ENCODE measurements around the gene PEMT.
"Not testable (repeated sequence)": the region's sequence is repeated elsewhere in the genome, so short reads cannot be mapped to it uniquely, and the experiment has no call there.

The PEMT gene

GRCh38 chr17:17591355-17592298 is at the start of gene PEMT (continued):
- TF ChIP-seq ZNF639 (tag by site-specific recombination; IDR thresholded peaks at IDR 0.05) (peak; percentile 95), ZFP37 (tag by site-specific recombination; IDR thresholded peaks at IDR 0.05) (peak; percentile 88), ZNF529 (tag by site-specific recombination; IDR thresholded peaks at IDR 0.05; ENCODE audit: insufficient replicate concordance) (no peak), ZNF311 (tag by site-specific recombination; IDR thresholded peaks at IDR 0.05; ENCODE audit: borderline replicate concordance) (no peak), PBX3 (CRISPR knock-in tag; IDR thresholded peaks at IDR 0.05) (peak; percentile 73; the same call in 1 of the 2 replicates), MZF1 (tag by site-specific recombination; IDR thresholded peaks at IDR 0.05; ENCODE audit: borderline replicate concordance) (peak; percentile 86; the same call in 1 of the 2 replicates), KLF8 (tag by site-specific recombination; IDR thresholded peaks at IDR 0.05) (peak; percentile 99), ZNF423 (tag by site-specific recombination; IDR thresholded peaks at IDR 0.05) (no peak), ZBTB7A (tag by site-specific recombination; IDR thresholded peaks at IDR 0.05; ENCODE audit: low read depth) (peak; percentile 90; the same call in 1 of the 2 replicates), ZSCAN30 (tag by site-specific recombination; IDR thresholded peaks at IDR 0.05) (peak; percentile 95), HOXD13 (CRISPR knock-in tag; IDR thresholded peaks at IDR 0.05; ENCODE audit: borderline replicate concordance) (peak; percentile 66; the same call in 1 of the 2 replicates), ZFP41 (tag by site-specific recombination; IDR thresholded peaks at IDR 0.05; ENCODE audit: borderline replicate concordance) (no peak), ZNF274 (IDR thresholded peaks at IDR 0.05; ENCODE audit: low read length) (no peak), ZNF274 (tag by site-specific recombination; IDR thresholded peaks at IDR 0.05; ENCODE audit: borderline replicate concordance) (no peak), YY2 (tag by site-specific recombination; IDR thresholded peaks at IDR 0.05) (peak; percentile 80), ZNF488 (tag by site-specific recombination; IDR thresholded peaks at IDR 0.05) (no peak), ZNF561 (tag by site-specific recombination; IDR thresholded peaks at IDR 0.05; ENCODE audit: borderline replicate concordance) (peak; percentile 99), ZNF791 (tag by site-specific recombination; IDR thresholded peaks at IDR 0.05) (no peak), ZNF664 (tag by site-specific recombination; IDR thresholded peaks at IDR 0.05) (no peak), ZNF692 (tag by site-specific recombination; IDR thresholded peaks at IDR 0.05) (peak; percentile 83), PRDM1 (tag by site-specific recombination; IDR thresholded peaks at IDR 0.05) (no peak)
- TF ChIP-seq, protein P1, sequence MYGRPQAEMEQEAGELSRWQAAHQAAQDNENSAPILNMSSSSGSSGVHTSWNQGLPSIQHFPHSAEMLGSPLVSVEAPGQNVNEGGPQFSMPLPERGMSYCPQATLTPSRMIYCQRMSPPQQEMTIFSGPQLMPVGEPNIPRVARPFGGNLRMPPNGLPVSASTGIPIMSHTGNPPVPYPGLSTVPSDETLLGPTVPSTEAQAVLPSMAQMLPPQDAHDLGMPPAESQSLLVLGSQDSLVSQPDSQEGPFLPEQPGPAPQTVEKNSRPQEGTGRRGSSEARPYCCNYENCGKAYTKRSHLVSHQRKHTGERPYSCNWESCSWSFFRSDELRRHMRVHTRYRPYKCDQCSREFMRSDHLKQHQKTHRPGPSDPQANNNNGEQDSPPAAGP (tag by site-specific recombination; IDR thresholded peaks at IDR 0.05) = peak; percentile 92; the same call in 1 of the 2 replicates
- TF ChIP-seq, protein P2, sequence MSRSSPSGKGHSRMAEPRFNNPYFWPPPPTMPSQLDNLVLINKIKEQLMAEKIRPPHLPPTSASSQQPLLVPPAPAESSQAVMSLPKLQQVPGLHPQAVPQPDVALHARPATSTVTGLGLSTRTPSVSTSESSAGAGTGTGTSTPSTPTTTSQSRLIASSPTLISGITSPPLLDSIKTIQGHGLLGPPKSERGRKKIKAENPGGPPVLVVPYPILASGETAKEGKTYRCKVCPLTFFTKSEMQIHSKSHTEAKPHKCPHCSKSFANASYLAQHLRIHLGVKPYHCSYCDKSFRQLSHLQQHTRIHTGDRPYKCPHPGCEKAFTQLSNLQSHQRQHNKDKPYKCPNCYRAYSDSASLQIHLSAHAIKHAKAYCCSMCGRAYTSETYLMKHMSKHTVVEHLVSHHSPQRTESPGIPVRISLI (tag by site-specific recombination; IDR thresholded peaks at IDR 0.05) = no peak

GRCh38 chr17:17639661-17640270 is 48.3 kb upstream of the PEMT start:
- not testable (repeated sequence) for H3K27ac ChIP-seq (ENCODE audit: extremely low read depth, low read depth, low read length); H3K9me3 ChIP-seq (ENCODE audit: control insufficient read depth, insufficient read depth, low read depth, low read length); H3K4me1 ChIP-seq (ENCODE audit: control insufficient read depth, insufficient read depth, low read length); H3K36me3 ChIP-seq (ENCODE audit: control insufficient read depth in 2 of 2, insufficient read depth in 1 of 2, low read length in 2 of 2); H3K4me3 ChIP-seq (ENCODE audit: low read depth, low read length)
- POLR2A ChIA-PET = interaction anchor here (1.0 kb wide), 1 partner anchor 143 kb away, joined by 3 read pairs; the partner anchor contains the start of gene RASD1
- CTCF ChIA-PET = interaction anchor here (0.7 to 6.2 kb wide), 4 partner anchors 13 to 639 kb away, joined by 3 to 161 read pairs (median 14); no protein-coding TSS in a partner anchor

Data from HEK293 (cell line).